DMS153 treated with DMSO at 0.1 percent for 48 hours (cell line): ENCODE measurements around the gene SLC25A17.
"Not testable (repeated sequence)": the region's sequence is repeated elsewhere in the genome, so short reads cannot be mapped to it uniquely, and the experiment has no call there.

Source experiments
- DNase-seq: peaks from one replicate; lab custom pipeline; 2025; ENCODE audit not compliant: unreplicated experiment; lab: John Stamatoyannopoulos, UW

The SLC25A17 gene

DNA sequence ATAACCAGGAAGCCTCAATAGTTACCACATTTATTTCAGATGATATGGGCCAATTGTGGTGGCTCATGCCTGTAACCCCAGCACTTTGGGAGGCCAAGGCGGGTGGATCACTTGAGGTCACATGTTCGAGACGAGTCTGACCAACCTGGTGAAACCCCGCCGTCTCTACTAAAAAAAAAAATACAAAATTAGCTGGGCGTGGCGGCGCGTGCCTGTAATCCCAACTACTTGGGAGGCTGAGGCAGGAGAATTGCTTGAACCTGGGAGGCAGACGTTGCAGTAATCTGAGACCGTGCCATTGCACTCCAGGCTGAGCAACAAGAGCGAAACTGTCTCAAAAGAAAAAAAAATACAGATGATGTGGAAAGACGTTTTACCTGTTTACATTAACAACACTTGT lies 60.3 kb downstream of the SLC25A17 start:
- not testable (repeated sequence) for DNase-seq

DNA sequence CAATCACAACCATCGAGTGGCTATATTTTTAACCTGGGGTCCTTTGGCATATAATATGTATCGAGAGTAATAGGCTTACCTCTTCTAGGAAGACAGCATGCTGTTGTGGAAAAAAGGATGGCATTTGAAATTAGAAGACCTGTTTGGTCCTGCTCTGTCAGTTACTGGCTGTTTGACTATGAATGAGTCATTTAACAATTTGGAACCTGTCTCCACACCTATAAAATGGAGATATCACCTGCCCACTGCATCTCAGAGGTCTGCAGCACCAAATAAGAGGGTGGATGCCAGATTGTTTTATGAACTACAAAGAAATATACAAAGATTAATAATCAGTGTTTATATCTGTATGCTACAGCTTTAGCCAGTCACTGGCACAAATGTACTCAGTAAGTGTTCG lies 60.8 kb downstream of the SLC25A17 start:
- DNase-seq: peak; percentile 42

DNA sequence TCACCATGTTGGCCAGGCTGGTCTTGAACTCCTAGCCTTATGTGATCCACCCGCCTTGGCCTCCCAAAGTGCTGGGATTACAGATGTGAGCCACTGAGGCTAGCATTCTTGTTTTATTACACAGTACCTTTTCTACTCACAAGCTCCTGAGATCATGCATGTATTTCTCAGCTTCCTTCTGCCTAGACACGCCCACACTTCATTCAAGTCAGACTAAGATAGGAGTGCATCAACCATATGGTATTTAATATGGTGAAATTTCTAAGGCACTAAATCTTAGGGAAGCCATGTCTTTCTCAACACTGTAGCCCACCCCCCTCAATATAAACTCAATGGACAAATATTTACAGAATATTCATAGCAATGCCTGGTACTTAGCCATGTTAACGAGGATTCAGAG lies 62.1 kb downstream of the SLC25A17 start:
- DNase-seq: no peak

DNA sequence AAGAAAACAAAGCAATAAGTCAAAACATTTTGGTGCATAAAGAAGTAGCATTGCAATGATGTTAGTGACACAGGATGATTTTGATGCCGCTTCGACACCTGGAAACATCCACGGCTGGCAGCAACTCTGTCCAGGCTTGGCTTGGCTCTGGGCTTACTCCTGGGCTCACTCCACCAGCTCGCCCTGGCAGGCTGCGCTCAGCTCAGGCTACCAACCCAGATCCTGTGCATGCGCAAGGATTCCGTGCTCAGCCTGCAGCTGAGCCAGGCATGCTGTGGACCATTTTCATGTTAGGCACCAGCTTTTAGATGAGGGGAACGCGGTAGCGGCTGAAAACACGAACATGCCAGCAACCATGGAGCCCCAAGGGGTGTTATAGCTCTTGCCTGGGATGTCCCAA lies 66.0 kb downstream of the SLC25A17 start:
- DNase-seq: no peak

DNA sequence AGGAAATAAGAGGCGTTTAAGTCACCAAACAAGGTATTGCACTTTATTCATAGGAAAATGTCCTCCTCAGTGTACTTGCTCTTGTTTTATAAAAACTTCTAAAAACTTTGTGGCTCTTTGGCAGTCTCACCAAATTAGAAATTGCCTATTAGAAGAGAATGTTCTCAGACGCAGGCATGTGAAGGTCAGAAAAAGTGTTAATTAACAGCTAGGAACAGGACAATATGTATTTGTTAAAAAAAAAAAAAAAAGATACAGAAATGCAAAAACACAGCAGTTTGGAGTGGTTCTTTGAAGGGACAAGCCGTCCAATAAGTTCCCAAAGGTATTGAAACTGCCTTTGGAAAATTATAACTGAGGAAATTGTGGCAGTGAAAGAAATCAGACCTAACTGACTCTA lies 67.9 kb downstream of the SLC25A17 start:
- DNase-seq: no peak

DNA sequence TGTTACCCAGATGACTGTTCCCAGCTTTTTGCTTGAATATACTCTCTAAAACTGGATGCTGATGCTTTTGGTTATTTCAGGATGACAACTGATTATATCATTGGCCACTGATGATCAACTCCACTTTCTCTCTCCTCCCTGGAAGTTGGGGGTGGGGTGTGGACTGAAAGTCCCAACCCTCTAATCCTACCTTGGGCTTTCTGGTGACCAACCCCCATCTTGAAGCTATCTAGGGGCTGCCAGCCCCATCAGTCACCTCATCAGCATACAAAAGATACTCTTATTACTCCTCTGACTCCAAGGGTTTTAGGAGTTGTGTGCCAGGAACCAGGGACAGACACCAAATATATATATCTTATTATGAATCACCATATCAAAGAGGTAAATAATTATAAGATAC lies 69.3 kb downstream of the SLC25A17 start:
- DNase-seq: no peak

DNA sequence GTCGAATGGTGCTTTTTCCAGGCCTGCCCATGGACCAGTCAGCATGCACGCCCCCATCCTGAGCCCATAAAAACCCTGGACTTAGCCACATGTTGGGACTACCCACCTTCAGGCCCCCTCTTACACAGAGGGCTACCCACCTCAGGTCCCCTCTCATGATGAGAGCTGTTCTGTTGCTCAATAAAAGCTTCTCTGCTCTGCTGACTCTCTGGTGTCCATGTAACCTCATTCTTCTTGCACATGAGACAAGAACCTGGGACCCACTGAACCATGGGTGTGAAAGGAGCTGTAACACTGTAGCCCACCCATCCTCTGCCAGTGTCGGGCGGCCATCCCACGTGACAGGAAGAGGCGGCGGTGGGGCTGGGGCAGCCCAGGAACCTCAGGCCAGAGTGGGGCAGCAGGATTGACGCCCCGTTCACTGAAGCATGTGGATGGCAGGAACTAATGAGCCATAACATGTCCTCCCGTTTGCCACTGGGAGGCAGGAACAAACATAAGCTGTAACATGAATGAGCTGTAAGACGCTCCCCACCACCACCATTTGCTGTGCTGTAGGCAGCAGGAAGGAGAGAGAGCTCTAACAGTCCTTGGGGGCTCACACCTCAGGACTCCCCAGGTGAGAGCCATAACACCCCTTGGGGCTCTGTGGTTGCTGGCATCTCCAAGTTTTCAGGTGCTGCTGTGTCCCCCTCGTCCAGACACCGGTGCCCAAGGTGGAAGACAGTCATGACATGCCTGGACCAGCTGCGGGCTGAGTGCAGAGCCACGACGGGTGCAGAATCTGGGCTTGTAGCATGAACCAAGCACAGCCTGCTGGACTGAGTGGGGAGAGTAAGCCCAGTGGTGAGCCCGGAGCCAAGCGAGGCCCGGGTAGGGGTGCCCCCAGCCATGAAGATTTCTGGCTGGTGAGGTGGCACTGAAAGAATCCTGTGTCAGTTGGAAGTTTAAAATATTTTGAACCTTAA lies 70.5 kb downstream of the SLC25A17 start:
- no peak for DNase-seq

DNA sequence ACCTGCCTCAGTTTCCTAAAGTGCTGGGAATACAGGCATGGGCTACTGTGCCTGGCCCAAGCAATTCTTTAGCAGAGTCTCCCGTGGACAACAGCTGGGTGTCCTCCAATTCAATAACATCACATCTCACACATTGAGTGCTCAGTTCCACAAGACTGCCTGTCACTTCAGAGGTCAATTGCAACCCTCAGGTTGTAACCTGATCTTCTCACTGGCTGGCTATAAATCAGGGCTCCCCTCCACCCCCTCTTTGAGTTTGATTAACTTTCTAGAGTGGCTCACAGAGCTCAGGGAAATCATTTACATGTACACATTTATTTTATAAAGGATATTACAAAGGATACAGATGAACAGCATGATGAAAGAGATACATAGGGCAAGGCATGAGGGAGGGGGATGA lies 71.8 kb downstream of the SLC25A17 start:
- no peak for DNase-seq

DNA sequence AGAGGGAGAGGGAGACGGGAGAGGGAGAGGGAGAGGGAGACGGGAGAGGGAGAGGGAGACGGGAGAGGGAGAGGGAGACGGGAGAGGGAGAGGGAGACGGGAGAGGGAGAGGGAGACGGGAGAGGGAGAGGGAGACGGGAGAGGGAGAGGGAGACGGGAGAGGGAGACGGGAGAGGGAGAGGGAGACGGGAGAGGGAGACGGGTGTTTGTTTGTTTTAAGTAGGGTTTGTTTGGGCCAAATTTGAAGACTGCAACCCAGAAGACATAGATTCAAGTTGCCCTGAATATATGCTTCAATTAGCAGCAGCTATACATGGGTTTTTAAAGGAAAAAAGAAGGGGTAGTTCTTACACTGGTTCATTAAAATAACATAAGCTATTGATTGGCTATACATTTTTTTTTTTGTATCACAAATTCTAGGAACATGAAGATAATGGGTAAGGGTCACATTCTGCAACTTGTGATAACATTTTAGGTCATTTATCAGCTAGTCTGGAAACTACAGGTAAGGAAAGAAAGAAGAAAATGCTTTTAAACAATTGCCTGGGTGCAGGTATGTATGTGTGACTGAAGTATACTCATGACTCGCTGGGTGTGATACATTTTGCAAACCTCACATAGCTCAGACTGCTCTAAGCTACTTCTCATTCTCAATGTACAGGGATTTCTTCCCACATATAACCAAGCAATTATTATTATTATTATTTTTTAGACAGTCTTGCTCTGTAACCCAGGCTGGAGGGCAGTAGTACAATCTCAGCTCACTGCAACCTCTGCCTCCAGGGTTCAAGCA lies 72.5 kb downstream of the SLC25A17 start:
- DNase-seq: no peak

DNA sequence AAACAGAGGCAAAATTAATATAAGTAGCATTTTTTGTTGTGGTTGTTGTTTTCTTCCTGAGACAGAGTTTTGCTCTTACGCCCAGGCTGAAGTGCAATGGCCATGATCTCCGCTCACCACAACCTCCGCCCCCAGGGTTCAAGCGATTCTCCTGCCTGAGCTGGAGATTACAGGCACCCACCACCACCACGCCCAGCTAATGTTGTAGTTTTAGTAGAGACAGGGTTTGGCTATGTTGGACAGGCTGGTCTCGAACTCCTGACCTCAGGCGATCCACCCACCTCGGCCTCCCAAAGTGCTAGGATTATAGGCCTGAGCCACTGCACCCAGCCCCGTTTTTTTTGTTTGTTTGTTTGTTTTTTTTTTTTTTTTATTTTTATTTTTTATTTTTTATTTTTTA lies 75.4 kb downstream of the SLC25A17 start:
- DNase-seq: no peak

DNA sequence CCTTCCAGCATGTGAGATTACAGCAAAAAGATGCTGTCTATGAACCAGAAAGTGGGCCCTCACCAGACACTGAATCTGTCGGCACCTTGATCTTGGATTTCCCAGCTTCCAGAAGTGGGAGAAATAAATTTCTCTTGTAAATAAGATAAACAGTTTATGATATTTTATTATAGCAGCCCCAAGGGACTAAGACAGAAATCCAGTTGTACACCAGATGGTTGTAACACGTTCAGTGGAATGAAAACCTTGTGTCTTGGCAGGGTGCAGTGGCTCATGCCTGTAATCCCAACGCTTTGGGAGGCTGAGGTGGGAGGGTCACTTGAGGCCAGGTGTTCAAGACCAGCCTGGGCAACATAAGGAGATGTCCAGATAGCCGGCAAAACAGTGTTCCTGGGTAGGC lies 78.0 kb downstream of the SLC25A17 start:
- no peak for DNase-seq

DNA sequence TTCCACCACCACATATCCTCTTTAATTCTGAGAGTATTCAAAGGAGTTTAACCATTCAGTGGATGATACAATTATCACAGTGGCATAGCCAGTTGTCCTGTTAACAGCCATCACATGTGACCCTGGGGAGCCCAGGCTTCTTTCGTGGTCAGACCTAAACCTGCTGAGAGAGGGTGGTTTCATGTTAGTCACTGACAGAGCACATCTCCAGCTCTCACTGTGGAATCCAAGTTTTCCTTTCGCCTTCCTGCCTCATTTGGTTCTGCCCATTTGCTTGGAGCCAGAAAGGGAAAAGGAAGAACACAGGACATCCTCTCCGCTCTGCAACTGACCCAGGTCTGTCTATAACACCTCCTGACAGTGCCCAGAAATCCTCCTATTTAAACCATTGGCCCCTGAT lies 79.4 kb downstream of the SLC25A17 start:
- no peak for DNase-seq

DNA sequence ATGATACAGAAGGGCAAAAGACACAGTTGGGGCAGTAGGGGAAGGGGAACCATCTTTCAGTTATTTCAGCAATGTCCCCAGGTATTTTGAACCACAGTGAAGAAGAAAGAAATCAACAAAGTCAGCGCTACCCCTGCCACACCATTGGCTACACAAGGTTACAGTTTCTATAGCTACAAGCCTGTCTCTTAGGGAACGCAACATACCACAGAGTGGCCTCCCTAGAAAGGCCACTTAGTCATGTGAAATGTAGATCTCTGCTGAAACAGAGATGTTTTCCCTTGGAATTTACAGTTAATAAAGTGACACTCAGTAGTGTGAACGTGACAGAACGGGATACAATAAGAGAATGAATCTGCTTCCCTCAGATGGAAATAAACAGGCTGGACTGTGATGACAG lies 85.2 kb downstream of the SLC25A17 start:
- DNase-seq: no peak

DNA sequence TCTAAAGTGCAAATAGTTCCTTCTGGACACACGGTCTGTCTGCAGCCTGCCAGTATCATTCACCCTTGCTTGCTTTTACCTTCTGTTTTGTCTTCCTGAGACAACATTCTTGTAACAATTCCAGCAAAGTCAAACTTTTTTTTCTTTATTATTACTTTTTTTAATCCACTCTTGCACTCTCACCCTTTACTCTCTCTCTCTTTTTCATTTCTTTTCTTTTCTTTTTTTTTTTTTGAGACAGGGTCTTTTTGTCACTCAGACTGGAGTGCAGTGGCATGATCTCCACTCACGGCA lies 86.2 kb downstream of the SLC25A17 start:
- DNase-seq: no peak

DNA sequence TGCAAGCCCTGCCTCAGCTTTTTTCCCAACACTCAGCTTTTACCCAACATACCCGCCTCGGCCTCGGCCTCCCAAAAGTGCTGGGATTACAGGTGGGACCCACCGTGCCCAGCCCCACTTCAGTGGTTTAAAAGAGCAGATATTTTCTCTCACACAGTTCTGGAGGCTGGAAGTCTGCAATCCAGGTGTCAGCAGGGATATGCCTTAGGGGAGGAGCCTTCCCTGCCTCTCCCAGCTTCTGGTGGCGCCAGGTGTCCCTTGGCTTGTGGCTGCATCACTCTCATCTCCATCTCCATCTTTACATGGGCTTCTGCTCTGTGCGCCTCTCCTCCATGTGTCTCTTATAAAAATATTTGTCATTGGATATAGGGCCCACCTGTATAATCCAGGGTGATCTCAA lies 89.9 kb downstream of the SLC25A17 start:
- DNase-seq: no peak

DNA sequence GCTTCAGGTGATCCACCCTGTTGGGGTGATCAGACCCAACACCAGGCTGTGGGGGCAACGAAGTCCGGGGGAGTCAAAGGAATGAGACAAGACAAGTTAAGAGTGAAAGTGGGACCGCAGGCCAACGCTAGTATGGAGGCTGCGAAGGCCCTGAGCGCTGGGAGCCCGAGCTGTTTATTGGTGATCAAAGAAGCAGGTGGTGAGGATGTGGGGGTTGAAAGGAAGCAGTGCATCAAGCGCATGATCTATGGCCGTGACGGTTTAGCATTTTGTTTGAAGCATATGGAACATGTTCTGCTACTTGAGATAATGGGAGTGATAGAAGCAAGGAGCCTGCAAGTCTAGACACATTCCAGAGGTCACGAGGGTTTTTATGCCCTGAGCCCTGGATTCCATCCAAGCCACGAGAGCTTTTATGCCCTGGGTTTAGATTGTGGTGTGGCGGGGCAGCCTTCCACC lies 90.4 kb downstream of the SLC25A17 start:
- peak; percentile 91 for DNase-seq

DNA sequence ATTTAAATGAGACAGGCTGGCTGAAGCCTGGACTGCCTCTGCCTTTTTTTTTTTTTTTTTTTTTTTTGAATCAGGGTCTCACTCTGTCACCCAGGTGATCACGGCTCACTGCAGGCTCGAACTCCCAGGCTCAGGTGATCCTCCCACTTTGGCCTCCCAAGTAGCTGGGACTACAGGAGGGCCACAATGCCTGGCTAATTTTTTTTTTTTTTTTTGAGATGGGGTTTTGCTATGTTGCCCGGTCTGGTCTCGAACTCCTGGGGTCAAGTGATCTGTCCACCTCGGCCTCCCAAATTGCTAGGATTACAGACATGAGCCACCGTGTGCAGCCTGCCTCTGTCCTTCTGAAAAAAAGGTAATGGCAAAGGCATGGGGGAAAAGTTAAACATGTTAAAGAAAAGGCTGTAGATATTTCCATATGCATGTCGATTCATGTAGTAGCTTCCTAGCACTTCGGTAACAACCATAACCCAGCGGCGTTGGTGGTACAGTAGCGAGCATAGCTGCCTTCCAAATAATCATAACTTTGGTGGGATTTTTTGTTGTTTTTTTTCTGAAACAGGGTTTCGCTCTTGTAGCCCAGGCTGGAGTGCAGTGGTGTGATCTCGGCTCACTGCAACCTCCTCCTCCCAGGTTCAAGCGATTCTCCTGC lies 91.1 kb downstream of the SLC25A17 start:
- DNase-seq: no peak

DNA sequence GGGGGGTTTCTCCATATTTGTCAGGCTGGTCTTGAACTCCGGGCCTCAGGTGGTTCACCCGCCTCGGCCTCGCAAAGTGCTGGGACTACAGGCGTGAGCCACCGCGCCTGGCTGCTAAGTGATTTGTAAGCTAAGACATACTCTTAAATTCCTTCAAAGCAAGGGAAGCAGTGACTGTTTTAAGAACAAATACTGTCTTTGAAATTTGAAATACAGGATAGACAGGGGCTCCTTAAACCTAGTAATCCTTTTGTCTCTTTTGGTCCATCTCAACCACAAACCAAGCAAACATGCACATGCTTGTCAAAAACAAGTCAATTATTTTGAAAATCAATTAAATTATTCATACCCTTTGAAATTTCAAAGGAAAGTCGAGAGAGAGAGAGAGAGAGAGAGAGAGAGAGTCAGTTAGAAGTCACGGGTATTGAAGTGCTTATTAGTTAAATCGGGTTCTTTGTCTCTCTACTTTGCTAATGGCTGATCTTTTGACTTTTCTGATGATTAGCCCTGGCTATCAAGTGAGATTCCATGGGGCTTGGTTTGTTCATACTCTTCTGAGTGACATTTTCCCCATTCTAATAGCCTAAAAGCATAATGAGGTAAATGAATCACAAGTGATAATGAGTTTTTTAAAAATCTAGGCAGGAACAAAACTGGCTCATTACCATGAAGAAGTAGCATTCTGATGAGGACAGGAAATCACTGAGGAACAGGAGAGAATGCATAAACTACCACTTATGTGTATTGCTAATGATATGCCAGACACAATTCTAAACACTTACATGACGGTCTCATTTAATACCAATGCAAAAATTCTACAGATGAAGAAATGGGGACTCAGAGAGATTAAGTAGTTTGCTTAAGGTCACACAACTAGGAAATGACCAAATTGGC lies 91.8 kb downstream of the SLC25A17 start:
- DNase-seq: no peak

DNA sequence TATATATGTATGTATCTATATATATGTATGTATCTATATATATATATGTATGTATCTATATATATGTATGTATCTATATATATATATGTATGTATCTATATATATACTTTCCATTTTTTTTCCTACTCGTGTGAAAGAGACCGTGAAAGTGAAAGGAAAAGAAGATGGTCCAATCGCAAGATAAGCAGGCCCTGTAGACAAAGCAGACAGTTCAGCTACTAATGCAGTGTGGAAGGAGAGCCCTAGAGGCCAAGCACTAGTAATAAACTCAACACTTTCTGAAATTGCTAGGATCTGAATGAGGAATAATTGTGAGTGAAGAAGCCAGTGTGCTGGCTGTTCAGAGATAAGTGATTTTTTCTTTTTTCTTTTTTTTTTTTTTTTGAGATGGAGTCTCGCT lies 92.6 kb downstream of the SLC25A17 start:
- no peak for DNase-seq

DNA sequence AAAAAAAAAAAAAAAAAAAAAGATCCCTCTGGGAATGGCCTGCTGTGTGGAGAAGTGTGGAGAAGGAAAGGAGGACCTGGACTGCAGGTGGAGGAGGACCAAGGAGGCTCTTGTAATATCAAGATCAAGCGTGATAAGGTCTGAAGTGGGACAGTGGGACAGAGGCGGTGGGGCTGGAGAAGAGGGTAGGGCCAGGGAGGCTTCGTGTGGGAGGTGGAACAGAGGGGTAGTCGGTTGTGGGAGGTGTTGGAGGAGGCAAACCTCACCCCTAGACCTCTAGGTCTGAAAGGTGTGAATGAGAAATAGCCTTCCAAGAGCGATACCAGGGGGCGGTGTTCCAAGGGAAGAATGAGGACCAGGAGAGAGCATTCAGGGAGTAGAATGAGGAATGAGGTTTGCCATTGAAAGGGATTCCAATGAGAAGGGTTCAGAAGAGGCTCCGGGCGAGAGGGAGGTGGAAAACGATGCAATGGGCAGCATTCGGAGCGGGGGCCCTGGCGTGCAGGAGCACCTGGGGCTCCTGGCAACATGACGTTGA lies 95.7 kb downstream of the SLC25A17 start:
- no peak for DNase-seq
